H9 (cell line): ENCODE results near the gene TCIRG1. TPM values are rescaled to one million over a fixed set of nuclear protein-coding genes. Genes with fewer than 3 reads are reported as not detected.

Source experiments
- DNase-seq: peaks from one replicate; pipeline ENCODE4 v3.0.0-alpha.2; 2017
- H2AFZ ChIP-seq: one replicate; pipeline ENCODE4 v1.6.1; 2013; ENCODE audit warnings: mild to moderate bottlenecking, low read length, control low read depth, moderate library complexity
- H2AK5ac ChIP-seq: 2 replicates; pipeline ENCODE4 v1.6.1; 2013; ENCODE audit warnings: low read length, control low read depth, mixed read lengths; ENCODE audit not compliant: insufficient read length
- H2BK120ac ChIP-seq: one replicate; pipeline ENCODE4 v1.6.1; 2013; ENCODE audit warnings: low read depth, mild to moderate bottlenecking, low read length, control low read depth, inconsistent platforms; ENCODE audit not compliant: poor library complexity, severe bottlenecking
- H2BK12ac ChIP-seq: 2 replicates; pipeline ENCODE4 v1.6.1; 2013; ENCODE audit warnings: low read length, control low read depth, mixed read lengths, low read depth; ENCODE audit not compliant: insufficient read length
- H2BK15ac ChIP-seq: 2 replicates; pipeline ENCODE4 v1.6.1; 2013; ENCODE audit warnings: low read depth, low read length, control low read depth
- H2BK20ac ChIP-seq: one replicate; pipeline ENCODE4 v1.6.1; 2013; ENCODE audit warnings: low read depth, mild to moderate bottlenecking, low read length, control low read depth, inconsistent platforms; ENCODE audit not compliant: poor library complexity, severe bottlenecking
- H2BK5ac ChIP-seq: 2 replicates; pipeline ENCODE4 v1.6.1; 2013; ENCODE audit warnings: low read length, control low read depth, mixed read lengths; ENCODE audit not compliant: insufficient read length
- H3K14ac ChIP-seq: 2 replicates; pipeline ENCODE4 v1.6.1; 2013; ENCODE audit warnings: low read length, control low read depth; ENCODE audit not compliant: insufficient read depth
- H3K18ac ChIP-seq: 2 replicates; pipeline ENCODE4 v1.6.1; 2013; ENCODE audit warnings: low read depth, mild to moderate bottlenecking, mixed read lengths, low read length, control low read depth; ENCODE audit not compliant: insufficient read length
- H3K23ac ChIP-seq: 2 replicates; pipeline ENCODE4 v1.6.1; 2013; ENCODE audit warnings: low read length, control low read depth, mixed read lengths, low read depth; ENCODE audit not compliant: insufficient read length
- H3K23me2 ChIP-seq: 2 replicates; pipeline ENCODE4 v1.6.1; 2013; ENCODE audit warnings: low read depth, mild to moderate bottlenecking, mixed read lengths, low read length, control low read depth; ENCODE audit not compliant: insufficient read length, poor library complexity, severe bottlenecking
- H3K27ac ChIP-seq: 2 replicates; pipeline ENCODE4 v1.5.1; 2013; ENCODE audit warnings: low read length, control low read depth, mixed read lengths, low read depth; ENCODE audit not compliant: insufficient read length
- H3K27me3 ChIP-seq: 2 replicates; pipeline ENCODE4 v1.6.1; 2013; ENCODE audit warnings: low read length, control low read depth, inconsistent platforms; ENCODE audit not compliant: insufficient read depth
- H3K4ac ChIP-seq: 2 replicates; pipeline ENCODE4 v1.6.1; 2013; ENCODE audit warnings: low read depth, mild to moderate bottlenecking, control low read depth, inconsistent platforms, low read length, moderate library complexity
- H3K4me1 ChIP-seq: 2 replicates; pipeline ENCODE4 v1.6.1; 2013; ENCODE audit warnings: low read length, control low read depth, inconsistent platforms; ENCODE audit not compliant: insufficient read depth
- H3K4me2 ChIP-seq: 2 replicates; pipeline ENCODE4 v1.6.1; 2013; ENCODE audit warnings: low read length, control low read depth, mixed read lengths; ENCODE audit not compliant: insufficient read length, insufficient read depth
- H3K56ac ChIP-seq: 2 replicates; pipeline ENCODE4 v1.6.1; 2013; ENCODE audit warnings: low read depth, mild to moderate bottlenecking, mixed read lengths, low read length, control low read depth; ENCODE audit not compliant: insufficient read length
- H3K79me1 ChIP-seq: 2 replicates; pipeline ENCODE4 v1.6.1; 2013; ENCODE audit warnings: low read depth, mild to moderate bottlenecking, moderate library complexity, low read length, control low read depth, inconsistent platforms; ENCODE audit not compliant: insufficient read depth, poor library complexity, severe bottlenecking
- H3K79me2 ChIP-seq: 2 replicates; pipeline ENCODE4 v1.6.1; 2013; ENCODE audit warnings: low read length, control low read depth, inconsistent platforms; ENCODE audit not compliant: insufficient read depth
- H3K9ac ChIP-seq: 2 replicates; pipeline ENCODE4 v1.6.1; 2013; ENCODE audit warnings: low read length, control low read depth, mixed read lengths; ENCODE audit not compliant: insufficient read length; ENCODE audit errors: extremely low read depth
- H3K9me3 ChIP-seq: one replicate; pipeline ENCODE4 v1.6.1; 2013; ENCODE audit warnings: low read depth, low read length, inconsistent platforms; ENCODE audit not compliant: control insufficient read depth
- H3T11ph ChIP-seq: one replicate; pipeline ENCODE4 v1.6.1; 2013; ENCODE audit warnings: mild to moderate bottlenecking, low read length, control low read depth, inconsistent platforms
- H4K20me1 ChIP-seq: one replicate; pipeline ENCODE4 v1.6.1; 2013; ENCODE audit not compliant: control insufficient read depth, insufficient read length, insufficient read depth
- H4K5ac ChIP-seq: 2 replicates; pipeline ENCODE4 v1.6.1; 2013; ENCODE audit warnings: low read depth, mild to moderate bottlenecking, mixed read lengths, low read length, control low read depth; ENCODE audit not compliant: insufficient read length
- H4K8ac ChIP-seq: replicated peaks from 2 replicates; pipeline ENCODE4 v1.6.1; 2013; ENCODE audit warnings: low read length, control low read depth, mixed read lengths, low read depth; ENCODE audit not compliant: insufficient read length
- H4K91ac ChIP-seq: 2 replicates; pipeline ENCODE4 v1.6.1; 2013; ENCODE audit warnings: low read depth, mild to moderate bottlenecking, moderate library complexity, mixed read lengths, low read length, control low read depth; ENCODE audit not compliant: insufficient read length
- H3K27ac Mint-ChIP-seq, 3 experiments: 2 replicates in 2 of 3; 3 replicates in 1 of 3; pipeline ENCODE4 v1.8.0; 2020 to 2021; ENCODE audit warnings: mixed read lengths in 3 of 3, mild to moderate bottlenecking in 1 of 3, moderate library complexity in 1 of 3
- H3K27me3 Mint-ChIP-seq: 2 replicates; pipeline ENCODE4 v1.8.0; 2021; ENCODE audit warnings: low read depth, mild to moderate bottlenecking, moderate library complexity, mixed read lengths
- H3K36me3 Mint-ChIP-seq, 3 experiments: 2 replicates in 2 of 3; 3 replicates in 1 of 3; pipeline ENCODE4 v1.8.0; 2020 to 2021; ENCODE audit warnings: low read depth in 3 of 3, mixed read lengths in 3 of 3; ENCODE audit not compliant: insufficient read depth in 1 of 3
- H3K4me1 Mint-ChIP-seq, 2 experiments: 2 replicates each; pipeline ENCODE4 v1.8.0; 2020; ENCODE audit warnings: mixed read lengths in 2 of 2
- H3K4me3 Mint-ChIP-seq, 2 experiments: 2 replicates in 1 of 2; 3 replicates in 1 of 2; pipeline ENCODE4 v1.8.0; 2020 to 2021; ENCODE audit warnings: mild to moderate bottlenecking in 2 of 2, mixed read lengths in 2 of 2, moderate library complexity in 1 of 2
- H3K9me3 Mint-ChIP-seq, 2 experiments: 2 replicates in 1 of 2; 3 replicates in 1 of 2; pipeline ENCODE4 v1.8.0; 2020; ENCODE audit warnings: mild to moderate bottlenecking in 2 of 2, mixed read lengths in 2 of 2, moderate library complexity in 1 of 2
- WGBS: extraction: QIAGEN DNeasy Blood & Tissue Kit; methylation state at CpG from one replicate; pipeline ENCODE4 v1.1.7; 2013; ENCODE audit warnings: missing lambda C conversion rate, low lambda C conversion rate, mixed read lengths; ENCODE audit not compliant: insufficient read length; ENCODE audit errors: extremely low coverage; 5-methylcytosine and 5-hydroxymethylcytosine counted together
- total RNA-seq: library from RNA; stranded (reverse); gene quantifications from 2 replicates; pipeline ENCODE4 v1.2.1, GENCODE V29; 2021
- TF ChIP-seq, protein P1 (sequence below): fragments of 200-600 bp; sonication (generic); conservative IDR thresholded peaks from 3 replicates; pipeline ENCODE4 v1.8.0; 2021; ENCODE audit warnings: antibody characterized with exemption, mild to moderate bottlenecking

TCIRG1 gene
- total RNA-seq, 1 experiment from 2014 or later, result 24.4 TPM

DNA sequence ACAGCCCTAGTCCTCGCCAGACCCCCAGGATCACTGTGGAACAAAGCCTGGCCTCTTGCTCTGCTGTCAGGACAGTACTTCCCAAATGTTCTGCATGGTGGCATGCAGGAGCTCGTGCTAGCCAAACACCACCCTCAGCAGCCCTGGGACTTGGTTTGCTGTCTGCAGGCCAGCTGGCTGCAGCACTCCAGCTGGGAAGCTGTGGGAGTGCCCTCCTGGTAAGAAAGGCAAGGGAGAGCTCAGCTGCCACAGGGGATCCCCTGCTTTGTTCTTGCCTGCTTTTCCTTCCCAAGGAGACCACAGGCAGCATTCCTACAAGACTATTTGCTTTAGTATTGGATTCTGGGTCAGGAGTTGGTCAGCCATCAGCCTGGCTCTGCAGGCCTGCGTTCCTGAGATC lies 27.9 kb downstream of the TCIRG1 start:
- Histone ChIP-seq H3K23ac (no peak overlapping the region), H4K5ac (no peak overlapping the region), H2BK15ac (no peak overlapping the region), H3K56ac (no peak overlapping the region), H3K4me1 (no peaks in the 10 kb centered on the region), H3K18ac (no peak overlapping the region), H2BK120ac (no peak overlapping the region), H4K91ac (no peak overlapping the region), H3K79me2 (no peaks in the 10 kb centered on the region), H3K4me2 (no peak overlapping the region), H3K23me2 (no peaks in the 10 kb centered on the region), H3K27ac (no peak overlapping the region), H3K4ac (no peak overlapping the region), H2BK20ac (no peak overlapping the region), H3K9me3 (no peaks in the 10 kb centered on the region), H2BK5ac (no peak overlapping the region), H3K27me3 (no peaks in the 10 kb centered on the region), H2AFZ (no peak overlapping the region), H4K20me1 (no peaks in the 10 kb centered on the region), H2AK5ac (no peak overlapping the region), H3K14ac (no peak overlapping the region), H4K8ac (no peak overlapping the region), H3K79me1 (no peaks in the 10 kb centered on the region), H3K9ac (no peak overlapping the region), H2BK12ac (no peak overlapping the region), H3T11ph (no peak overlapping the region)
- H3K9me3 Mint-ChIP-seq, result no peaks in the 10 kb centered on the region
- H3K4me1 Mint-ChIP-seq, result no peaks in the 10 kb centered on the region
- H3K27me3 Mint-ChIP-seq, result no peaks in the 10 kb centered on the region
- no peak overlapping the region for H3K4me3 Mint-ChIP-seq
- no peak for DNase-seq
- WGBS, result no CpG with 5 or more reads among the region's 3 CpGs
- H3K36me3 Mint-ChIP-seq, result peaks cover 53 to 98% (median 91%) of the 10 kb centered on the region in 3 experiments
- TF ChIP-seq, protein P1, sequence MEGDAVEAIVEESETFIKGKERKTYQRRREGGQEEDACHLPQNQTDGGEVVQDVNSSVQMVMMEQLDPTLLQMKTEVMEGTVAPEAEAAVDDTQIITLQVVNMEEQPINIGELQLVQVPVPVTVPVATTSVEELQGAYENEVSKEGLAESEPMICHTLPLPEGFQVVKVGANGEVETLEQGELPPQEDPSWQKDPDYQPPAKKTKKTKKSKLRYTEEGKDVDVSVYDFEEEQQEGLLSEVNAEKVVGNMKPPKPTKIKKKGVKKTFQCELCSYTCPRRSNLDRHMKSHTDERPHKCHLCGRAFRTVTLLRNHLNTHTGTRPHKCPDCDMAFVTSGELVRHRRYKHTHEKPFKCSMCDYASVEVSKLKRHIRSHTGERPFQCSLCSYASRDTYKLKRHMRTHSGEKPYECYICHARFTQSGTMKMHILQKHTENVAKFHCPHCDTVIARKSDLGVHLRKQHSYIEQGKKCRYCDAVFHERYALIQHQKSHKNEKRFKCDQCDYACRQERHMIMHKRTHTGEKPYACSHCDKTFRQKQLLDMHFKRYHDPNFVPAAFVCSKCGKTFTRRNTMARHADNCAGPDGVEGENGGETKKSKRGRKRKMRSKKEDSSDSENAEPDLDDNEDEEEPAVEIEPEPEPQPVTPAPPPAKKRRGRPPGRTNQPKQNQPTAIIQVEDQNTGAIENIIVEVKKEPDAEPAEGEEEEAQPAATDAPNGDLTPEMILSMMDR, result no peak
- H3K27ac Mint-ChIP-seq, result no peak overlapping the region; a peak in 1 of 7 replicates
